Peyer's patch (tissue), 4 donors: ENCODE measurements around the gene PTPN14. TPM values are rescaled to one million over a fixed set of nuclear protein-coding genes. Genes with fewer than 3 reads are reported as not detected.

ENCODE experiments used
- DNase-seq, 3 donors: peaks; one replicate each; pipeline ENCODE4 v3.0.0-alpha.2; 2017 to 2019
- H3K27ac ChIP-seq, 4 donors: fragments of 200-600 bp; sonication (generic); one replicate each; pipeline ENCODE4 v1.5.1; 2016 to 2019
- H3K27me3 ChIP-seq, 2 donors: fragments of 200-600 bp; sonication (generic); one replicate each; pipeline ENCODE4 v1.5.1; 2019
- H3K36me3 ChIP-seq, 3 donors: fragments of 200-600 bp; sonication (generic); one replicate each; pipeline ENCODE4 v1.5.1; 2016 to 2019
- H3K4me1 ChIP-seq, 4 donors: fragments of 200-600 bp; sonication (generic); one replicate each; pipeline ENCODE4 v1.5.1; 2016 to 2019
- H3K4me3 ChIP-seq, 4 donors: fragments of 200-600 bp; sonication (generic); 1 replicate in 3 of 4; 2 replicates in 1 of 4; pipeline ENCODE4 v1.5.1; 2016 to 2019; ENCODE audit warnings: mild to moderate bottlenecking in 1 of 4
- H3K9me3 ChIP-seq, 4 donors: fragments of 200-600 bp; sonication (generic); one replicate each; pipeline ENCODE4 v1.5.1; 2016 to 2019; ENCODE audit warnings: mild to moderate bottlenecking in 1 of 4
- POLR2A ChIP-seq, 2 donors: fragments of 450-650 bp; IDR thresholded peaks; one replicate each; pipeline ENCODE4 v1.5.1; 2017; ENCODE audit warnings: antibody characterized with exemption in 2 of 2, mild to moderate bottlenecking in 2 of 2, moderate library complexity in 2 of 2
- total RNA-seq, 4 donors: library from RNA; depleted of rRNA; stranded (reverse); fragments of >200 nt; gene quantifications; one replicate each; pipeline ENCODE4 v1.1.0, GENCODE V29; 2016
- TF ChIP-seq, protein P1 (sequence below), 6 experiments: fragments of 450-650 bp in 4 of 6; fragments of 200-600 bp in 2 of 6; sonication (generic) in 1 of 6; IDR thresholded peaks; one replicate each; pipeline ENCODE4 v1.5.1; 2017 to 2019; ENCODE audit warnings: antibody characterized with exemption in 6 of 6, mild to moderate bottlenecking in 3 of 6, moderate library complexity in 1 of 6

PTPN14 gene
- total RNA-seq, 4 donors from 2014 or later = 1.9 to 6.6 (median 4.2) TPM

DNA sequence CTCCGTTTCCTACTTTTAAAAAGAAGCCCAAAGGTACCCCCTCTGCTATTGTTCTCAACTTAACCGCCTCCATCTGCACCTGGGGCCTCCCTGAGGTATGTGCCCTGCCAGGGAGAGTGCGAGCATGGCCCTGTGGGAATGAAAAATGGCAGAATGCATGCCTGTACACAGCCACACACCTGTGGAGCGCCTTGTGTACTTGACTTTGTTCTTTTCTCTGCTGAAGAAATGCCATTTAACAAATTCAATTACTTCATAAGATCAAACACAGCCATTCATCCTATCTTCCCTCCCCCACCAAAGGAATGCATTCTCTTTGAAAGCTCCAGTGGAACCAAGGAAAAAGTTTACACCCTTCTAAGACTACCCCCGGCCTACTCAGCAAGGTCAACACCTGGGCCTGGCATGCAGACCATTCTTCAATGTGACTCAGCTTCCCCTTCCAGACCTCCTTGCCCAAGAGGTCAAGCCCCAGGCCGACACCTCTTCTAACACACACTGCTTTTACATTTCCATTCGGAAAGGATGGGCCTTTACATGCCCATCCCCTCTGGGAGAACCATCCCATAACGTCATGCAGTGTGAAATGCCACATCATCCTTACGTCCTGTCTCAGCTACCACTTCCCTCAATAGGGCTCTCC lies 146.7 kb downstream of the PTPN14 start:
- H3K4me3 ChIP-seq = no peak overlapping the region
- H3K27ac ChIP-seq = no peak overlapping the region
- no peaks in the 10 kb centered on the region for H3K4me1 ChIP-seq
- H3K36me3 ChIP-seq = no peaks in the 10 kb centered on the region
- H3K9me3 ChIP-seq = no peaks in the 10 kb centered on the region
- H3K27me3 ChIP-seq = no peaks in the 10 kb centered on the region
- TF ChIP-seq, protein P1, sequence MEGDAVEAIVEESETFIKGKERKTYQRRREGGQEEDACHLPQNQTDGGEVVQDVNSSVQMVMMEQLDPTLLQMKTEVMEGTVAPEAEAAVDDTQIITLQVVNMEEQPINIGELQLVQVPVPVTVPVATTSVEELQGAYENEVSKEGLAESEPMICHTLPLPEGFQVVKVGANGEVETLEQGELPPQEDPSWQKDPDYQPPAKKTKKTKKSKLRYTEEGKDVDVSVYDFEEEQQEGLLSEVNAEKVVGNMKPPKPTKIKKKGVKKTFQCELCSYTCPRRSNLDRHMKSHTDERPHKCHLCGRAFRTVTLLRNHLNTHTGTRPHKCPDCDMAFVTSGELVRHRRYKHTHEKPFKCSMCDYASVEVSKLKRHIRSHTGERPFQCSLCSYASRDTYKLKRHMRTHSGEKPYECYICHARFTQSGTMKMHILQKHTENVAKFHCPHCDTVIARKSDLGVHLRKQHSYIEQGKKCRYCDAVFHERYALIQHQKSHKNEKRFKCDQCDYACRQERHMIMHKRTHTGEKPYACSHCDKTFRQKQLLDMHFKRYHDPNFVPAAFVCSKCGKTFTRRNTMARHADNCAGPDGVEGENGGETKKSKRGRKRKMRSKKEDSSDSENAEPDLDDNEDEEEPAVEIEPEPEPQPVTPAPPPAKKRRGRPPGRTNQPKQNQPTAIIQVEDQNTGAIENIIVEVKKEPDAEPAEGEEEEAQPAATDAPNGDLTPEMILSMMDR (IDR thresholded peaks at IDR 0.05) = no peak
- TF ChIP-seq POLR2A (IDR thresholded peaks at IDR 0.05) = no peak
- DNase-seq = no peak

DNA sequence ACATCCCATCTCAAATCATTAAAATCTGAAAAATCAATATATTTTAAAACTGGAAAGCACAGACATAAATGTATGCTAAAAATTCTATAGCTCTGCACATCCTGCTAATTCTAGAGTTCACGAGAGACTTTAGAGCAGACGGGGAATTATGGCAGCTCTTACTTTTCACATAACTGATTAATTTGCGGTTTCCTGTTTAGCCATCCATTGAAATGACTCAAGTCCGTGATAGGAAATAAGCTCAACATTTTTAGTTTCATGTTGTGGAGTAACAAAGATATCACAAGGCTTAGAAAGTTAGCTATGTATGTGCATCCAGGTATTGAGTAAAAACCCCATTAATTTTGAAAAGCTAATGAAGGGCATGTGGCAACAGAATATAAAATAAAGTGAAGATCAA lies 147.2 kb downstream of the PTPN14 start:
- H3K27ac ChIP-seq = no peak overlapping the region
- no peaks in the 10 kb centered on the region for H3K27me3 ChIP-seq
- no peaks in the 10 kb centered on the region for H3K9me3 ChIP-seq
- no peaks in the 10 kb centered on the region for H3K4me1 ChIP-seq
- H3K36me3 ChIP-seq = no peaks in the 10 kb centered on the region
- no peak for TF ChIP-seq POLR2A (IDR thresholded peaks at IDR 0.05)
- TF ChIP-seq, protein P1 (IDR thresholded peaks at IDR 0.05) = no peak
- DNase-seq = no peak
- H3K4me3 ChIP-seq = no peak overlapping the region

DNA sequence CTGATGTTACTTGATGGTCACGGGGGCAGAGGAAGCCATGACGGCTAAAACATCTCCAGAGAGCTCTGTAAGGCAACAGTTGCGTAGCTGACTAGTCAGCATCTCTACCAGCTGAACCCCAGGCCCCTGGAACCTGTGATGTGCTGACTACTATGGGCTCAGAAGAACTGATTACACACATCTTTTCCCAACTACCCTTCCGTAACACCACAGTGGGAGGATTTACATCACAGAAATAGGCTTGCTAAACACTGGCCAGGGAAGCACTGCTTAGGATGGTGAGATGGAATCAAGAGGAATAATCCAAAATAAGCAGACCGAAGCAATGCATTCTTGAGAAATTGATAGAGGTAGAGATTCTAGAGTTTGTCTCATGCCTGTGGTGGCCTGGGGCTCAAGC lies 148.0 kb downstream of the PTPN14 start:
- Histone ChIP-seq H3K4me3 (no peak overlapping the region), H3K4me1 (no peaks in the 10 kb centered on the region), H3K36me3 (no peaks in the 10 kb centered on the region), H3K9me3 (no peaks in the 10 kb centered on the region), H3K27ac (no peak overlapping the region), H3K27me3 (no peaks in the 10 kb centered on the region)
- DNase-seq = no peak
- TF ChIP-seq POLR2A (IDR thresholded peaks at IDR 0.05) = no peak

DNA sequence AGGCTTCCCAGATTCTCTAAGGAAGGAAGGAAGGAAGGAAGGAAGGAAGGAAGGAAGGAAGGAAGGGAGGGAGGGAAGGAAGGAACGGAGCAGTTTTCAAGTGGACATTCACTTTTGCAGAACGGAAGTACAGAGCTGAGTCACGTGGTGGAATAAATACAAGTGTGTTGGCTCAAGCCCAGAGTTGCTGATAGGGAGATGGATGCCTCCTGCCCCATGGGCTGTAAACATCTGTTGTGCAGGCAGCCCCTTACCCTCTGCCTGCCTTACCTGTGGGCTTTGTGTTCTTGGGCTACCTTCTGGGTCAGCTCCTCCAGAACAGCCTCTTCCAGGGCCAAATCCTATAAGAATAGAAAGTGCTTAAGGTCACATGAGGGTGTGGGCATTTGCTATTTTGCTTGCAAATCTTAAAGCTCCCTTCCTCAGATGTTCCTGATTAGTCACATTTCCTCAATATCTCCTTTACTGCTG lies 148.8 kb downstream of the PTPN14 start:
- Histone ChIP-seq H3K36me3 (no peaks in the 10 kb centered on the region), H3K9me3 (no peaks in the 10 kb centered on the region), H3K4me1 (no peaks in the 10 kb centered on the region), H3K27ac (no peak overlapping the region), H3K27me3 (no peaks in the 10 kb centered on the region), H3K4me3 (no peak overlapping the region)
- TF ChIP-seq, protein P1 (IDR thresholded peaks at IDR 0.05) = no peak
- TF ChIP-seq POLR2A (IDR thresholded peaks at IDR 0.05) = no peak
- DNase-seq = no peak

DNA sequence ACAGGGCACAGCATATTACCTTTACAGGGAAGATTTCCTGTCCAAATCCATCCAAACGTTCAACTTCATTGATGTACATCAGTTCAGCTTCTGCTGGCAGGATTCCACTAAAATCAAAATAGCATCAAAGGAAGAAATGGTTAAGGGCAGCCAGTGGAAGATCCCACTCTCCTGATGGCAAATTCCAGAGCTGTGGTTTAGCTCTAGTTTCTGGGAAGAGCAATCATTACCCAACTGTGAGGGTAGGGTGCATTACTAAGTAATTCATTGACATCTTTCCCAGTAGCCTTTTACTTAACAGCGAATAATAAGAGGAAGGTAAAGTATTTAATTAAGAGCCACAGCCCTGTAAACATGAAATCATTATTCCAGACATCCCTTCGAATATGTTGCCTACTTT lies 149.7 kb downstream of the PTPN14 start:
- no peak for DNase-seq
- Histone ChIP-seq H3K9me3 (no peaks in the 10 kb centered on the region), H3K4me1 (no peaks in the 10 kb centered on the region), H3K36me3 (no peaks in the 10 kb centered on the region), H3K27ac (no peak overlapping the region), H3K4me3 (no peak overlapping the region), H3K27me3 (no peaks in the 10 kb centered on the region)
- no peak for TF ChIP-seq POLR2A (IDR thresholded peaks at IDR 0.05)
- TF ChIP-seq, protein P1 (IDR thresholded peaks at IDR 0.05) = no peak

DNA sequence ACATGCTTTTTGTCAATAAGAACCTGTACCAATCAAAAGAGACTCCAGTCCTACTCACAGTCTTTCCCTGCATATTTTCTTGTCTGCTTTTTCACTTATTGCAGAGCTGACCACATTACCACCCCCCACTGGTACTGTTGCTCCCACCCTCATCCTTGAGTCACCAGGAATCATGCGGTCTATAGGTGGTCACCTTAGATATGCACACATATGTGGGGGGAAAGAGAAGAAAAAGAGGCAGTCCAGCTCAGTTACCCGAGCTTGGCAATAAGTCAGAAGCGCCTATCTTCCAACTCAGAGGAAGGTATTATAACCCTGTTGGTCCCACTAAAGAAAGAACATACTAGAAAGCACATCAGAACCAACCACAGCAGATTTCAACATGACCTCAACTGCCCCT lies 151.3 kb downstream of the PTPN14 start:
- Histone ChIP-seq H3K9me3 (no peaks in the 10 kb centered on the region), H3K27me3 (no peaks in the 10 kb centered on the region), H3K27ac (no peak overlapping the region), H3K36me3 (no peaks in the 10 kb centered on the region), H3K4me1 (no peaks in the 10 kb centered on the region), H3K4me3 (no peak overlapping the region)
- no peak for DNase-seq
- TF ChIP-seq POLR2A (IDR thresholded peaks at IDR 0.05) = no peak
- TF ChIP-seq, protein P1 (IDR thresholded peaks at IDR 0.05) = no peak
